Adipocyte (in vitro differentiated cells): ENCODE data around the gene TBX1.

Experiments used
- DNase-seq: peaks from one replicate; pipeline ENCODE4 v3.0.0-alpha.2; 2015; ENCODE audit warnings: low read depth
- H3K27me3 ChIP-seq: replicated peaks from 2 replicates; pipeline ENCODE4 v1.7.0; 2013; ENCODE audit warnings: mild to moderate bottlenecking, low read length, moderate library complexity; ENCODE audit not compliant: control insufficient read depth, insufficient read depth
- H3K36me3 ChIP-seq: 2 replicates; pipeline ENCODE4 v1.7.0; 2013; ENCODE audit warnings: low read length, mild to moderate bottlenecking, moderate library complexity; ENCODE audit not compliant: control insufficient read depth, insufficient read depth, severe bottlenecking
- H3K4me1 ChIP-seq: 2 replicates; pipeline ENCODE4 v1.7.0; 2013; ENCODE audit warnings: mild to moderate bottlenecking, low read length, moderate library complexity; ENCODE audit not compliant: control insufficient read depth, insufficient read depth
- H3K4me3 ChIP-seq: 2 replicates; pipeline ENCODE4 v1.7.0; 2013; ENCODE audit warnings: mild to moderate bottlenecking, low read length, moderate library complexity
- H3K9ac ChIP-seq: 2 replicates; pipeline ENCODE4 v1.7.0; 2013; ENCODE audit warnings: mild to moderate bottlenecking, low read length, moderate library complexity
- H3K9me3 ChIP-seq: 2 replicates; pipeline ENCODE4 v1.7.0; 2013; ENCODE audit warnings: mild to moderate bottlenecking, low read length, moderate library complexity; ENCODE audit not compliant: control insufficient read depth

The TBX1 gene

DNA sequence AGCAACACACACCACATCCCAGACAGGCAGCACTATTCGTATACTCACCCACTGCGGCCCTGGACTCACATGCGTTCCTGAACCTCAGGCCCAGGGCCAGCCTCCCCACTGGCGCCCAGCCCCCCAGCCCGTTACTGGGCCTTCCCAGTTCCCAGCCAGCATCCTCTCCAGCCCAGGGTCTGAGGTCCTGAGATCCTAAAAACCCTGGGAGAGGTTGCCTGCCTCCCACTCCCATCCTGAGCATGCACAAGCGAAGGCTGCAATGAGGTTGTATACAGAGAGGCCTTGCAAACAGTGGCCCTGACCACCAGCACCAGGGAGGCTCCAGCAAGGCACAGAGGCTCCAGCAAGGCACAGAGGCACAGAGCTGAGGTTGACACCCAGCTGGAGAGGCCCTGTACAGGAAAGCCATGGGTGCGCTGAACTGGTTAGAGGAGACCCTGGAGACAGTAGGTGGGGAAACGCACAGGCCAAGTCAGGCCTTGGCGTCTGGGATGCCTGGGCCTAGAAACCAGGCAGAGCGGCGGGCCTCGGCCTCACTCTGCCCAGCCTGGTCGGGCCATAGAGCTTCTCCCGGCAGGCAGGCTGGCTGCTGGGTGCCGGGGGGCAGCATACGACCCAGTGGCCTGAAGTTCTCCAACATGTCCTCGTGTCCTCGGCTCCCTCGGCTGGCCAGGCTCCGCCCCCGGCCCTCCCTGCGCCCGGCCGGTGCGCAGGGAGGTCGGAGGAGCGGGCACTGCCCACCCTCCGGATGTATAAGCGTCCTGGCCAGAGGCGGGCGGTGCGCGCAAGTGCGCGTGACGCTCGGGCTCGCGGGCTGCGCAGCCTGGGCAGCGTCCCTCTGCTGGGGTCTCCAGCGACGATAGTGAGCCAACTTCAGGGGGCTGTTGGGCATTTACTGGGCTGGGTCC lies 2.3 kb upstream of the TBX1 start:
- Histone ChIP-seq H3K4me1 (peaks cover 3% of the 10 kb centered on the region), H3K9me3 (no peaks in the 10 kb centered on the region), H3K27me3 (peaks cover 41% of the 10 kb centered on the region), H3K9ac (no peak overlapping the region), H3K4me3 (no peak overlapping the region), H3K36me3 (no peaks in the 10 kb centered on the region)
- no peak for DNase-seq

DNA sequence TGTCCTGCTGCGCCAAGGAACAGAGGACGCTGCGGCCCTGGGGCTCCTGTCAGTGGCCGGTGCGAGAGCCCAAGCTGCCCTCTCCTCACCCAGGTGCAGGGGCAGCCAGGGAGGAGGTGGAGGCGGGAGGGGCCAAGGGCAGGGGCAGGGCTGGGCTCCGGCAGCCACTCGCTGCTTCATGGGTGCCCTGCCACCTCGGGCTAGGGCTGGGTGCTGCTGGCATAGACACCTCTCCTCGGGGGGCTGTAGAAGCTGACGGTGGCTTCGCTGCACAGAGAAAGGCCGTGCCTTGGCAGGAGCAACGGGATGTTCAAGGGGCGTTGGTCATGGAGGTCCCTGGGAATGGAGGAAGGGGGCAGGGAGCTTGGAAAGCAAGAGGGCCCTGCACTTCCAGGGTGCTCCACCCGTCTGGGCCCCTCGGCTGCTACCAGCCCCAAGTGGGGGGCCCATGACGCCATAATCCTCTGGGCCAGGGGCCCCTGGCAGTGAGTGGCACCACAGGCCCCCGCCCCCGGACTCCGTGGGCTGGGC lies 1.6 kb upstream of the TBX1 start:
- no peak for DNase-seq
- Histone ChIP-seq H3K27me3 (peaks cover 40% of the 10 kb centered on the region), H3K36me3 (no peaks in the 10 kb centered on the region), H3K4me1 (peaks cover 3% of the 10 kb centered on the region), H3K9ac (no peak overlapping the region), H3K9me3 (no peaks in the 10 kb centered on the region), H3K4me3 (no peak overlapping the region)

DNA sequence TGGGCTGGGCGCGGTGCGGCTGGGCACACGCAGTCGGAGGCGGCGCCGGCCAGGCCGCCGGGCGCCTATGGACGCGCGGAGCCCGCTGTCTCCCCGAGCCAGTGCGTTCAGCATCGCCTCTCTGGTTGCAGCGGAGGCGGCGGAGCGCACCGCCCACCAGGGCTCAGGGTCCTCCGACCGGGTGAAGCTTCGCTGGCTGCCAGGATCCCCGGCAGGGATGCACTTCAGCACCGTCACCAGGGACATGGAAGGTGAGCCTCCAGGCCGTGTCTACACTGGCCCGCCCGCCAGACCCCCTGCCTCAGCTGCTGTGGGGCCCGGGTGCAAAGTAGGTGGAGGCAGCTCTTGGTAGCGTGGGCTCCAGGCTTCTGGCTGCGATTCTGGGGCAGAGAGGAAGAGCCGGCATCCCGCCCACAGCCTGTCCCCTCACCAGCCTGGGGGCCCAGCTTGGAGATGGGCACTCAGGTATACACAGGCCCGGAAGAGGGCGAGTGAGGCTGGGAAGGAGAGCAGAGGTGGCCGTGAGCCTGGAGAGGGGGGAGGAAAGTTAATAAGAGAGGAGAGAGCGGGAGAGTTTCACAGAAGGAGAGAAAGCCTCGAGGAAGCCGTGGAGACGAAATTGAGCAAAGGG lies 1.0 kb upstream of the TBX1 start:
- peaks cover 38% of the 10 kb centered on the region for H3K27me3 ChIP-seq

DNA sequence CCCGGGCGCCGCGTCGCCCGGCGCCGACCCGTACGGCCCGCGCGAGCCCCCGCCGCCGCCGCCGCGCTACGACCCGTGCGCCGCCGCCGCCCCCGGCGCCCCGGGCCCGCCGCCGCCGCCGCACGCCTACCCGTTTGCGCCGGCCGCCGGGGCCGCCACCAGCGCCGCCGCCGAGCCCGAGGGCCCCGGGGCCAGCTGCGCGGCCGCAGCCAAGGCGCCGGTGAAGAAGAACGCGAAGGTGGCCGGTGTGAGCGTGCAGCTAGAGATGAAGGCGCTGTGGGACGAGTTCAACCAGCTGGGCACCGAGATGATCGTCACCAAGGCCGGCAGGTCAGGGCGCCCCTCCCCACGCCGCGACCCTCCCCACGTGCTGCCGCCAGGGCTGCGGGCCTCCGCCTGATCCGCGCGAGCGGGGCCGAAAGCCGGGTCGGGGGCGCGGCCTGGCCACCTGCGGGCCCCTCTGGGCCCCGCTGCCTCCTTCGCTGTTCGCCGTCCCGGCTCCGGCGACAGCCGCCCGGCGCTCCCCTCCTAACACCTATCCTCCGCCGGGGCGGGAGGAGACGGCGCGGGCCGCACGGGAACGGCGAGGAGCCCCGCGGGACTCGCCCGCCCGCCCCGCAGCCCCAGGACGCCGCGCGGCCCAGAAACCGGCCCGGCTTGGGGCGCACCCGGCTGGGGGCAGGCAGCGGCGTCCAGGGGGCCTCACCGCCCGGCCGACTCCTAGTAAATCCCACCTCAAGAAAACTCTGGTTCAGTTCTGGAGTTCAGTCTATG lies 560 bp downstream of the TBX1 start:
- Histone ChIP-seq H3K9ac (peak overlapping the region; percentile 45), H3K4me3 (peak overlapping the region; percentile 47)
- DNase-seq = peak; percentile 50

More for the DNA sequence above, 1.0 kb upstream of the TBX1 start:
- Histone ChIP-seq H3K4me3 (no peak overlapping the region), H3K9me3 (no peaks in the 10 kb centered on the region), H3K9ac (no peak overlapping the region), H3K36me3 (no peaks in the 10 kb centered on the region), H3K4me1 (peaks cover 3% of the 10 kb centered on the region)
- DNase-seq = no peak

DNA sequence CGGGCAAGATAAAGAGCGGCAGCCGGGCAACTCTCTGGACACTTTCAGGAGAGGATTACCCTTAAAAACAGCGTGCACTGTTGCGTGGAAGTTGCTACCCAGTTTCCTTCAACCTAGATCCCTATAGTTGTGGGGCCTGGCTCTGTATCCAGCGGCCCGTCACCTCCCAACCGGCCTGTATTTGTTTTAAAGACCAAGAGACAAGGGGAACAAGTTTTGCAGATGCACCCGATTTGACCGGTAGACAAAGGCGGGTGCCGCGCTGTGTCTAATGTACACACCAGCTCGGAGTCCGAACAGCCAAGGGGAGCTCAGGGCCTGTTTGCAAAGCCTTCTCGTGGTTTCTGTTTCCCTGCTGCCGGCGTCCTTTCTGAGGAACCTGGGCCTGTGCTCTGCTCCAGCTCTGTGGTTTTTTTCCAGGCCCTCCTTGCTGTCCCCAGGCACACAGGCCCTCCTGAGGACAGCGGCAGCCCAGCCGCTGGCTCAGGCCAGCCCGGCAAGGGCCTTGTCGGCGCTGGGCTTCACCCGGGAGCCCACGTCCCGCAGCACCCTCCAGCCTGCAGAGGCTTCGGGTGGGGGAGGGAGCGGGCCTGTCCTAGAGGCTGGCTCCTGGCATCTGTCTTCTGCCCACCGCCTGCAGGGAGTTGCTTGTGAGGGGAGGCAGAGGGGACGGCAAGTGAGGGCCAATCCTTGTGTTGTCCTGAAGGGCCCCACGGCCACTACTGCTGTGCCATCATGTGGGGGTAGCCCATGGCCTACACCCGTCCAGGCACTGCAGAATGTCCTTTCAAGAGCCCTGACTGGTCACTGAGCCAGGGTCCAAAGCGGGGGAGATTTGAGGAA lies 1.4 kb downstream of the TBX1 start:
- Histone ChIP-seq H3K9ac (peak overlapping the region; percentile 45), H3K36me3 (no peaks in the 10 kb centered on the region), H3K9me3 (no peaks in the 10 kb centered on the region), H3K4me1 (peaks cover 3% of the 10 kb centered on the region), H3K27me3 (peaks cover 27% of the 10 kb centered on the region), H3K4me3 (peak overlapping the region; percentile 47)
- no peak for DNase-seq

More for the DNA sequence above, 560 bp downstream of the TBX1 start:
- Histone ChIP-seq H3K27me3 (peaks cover 31% of the 10 kb centered on the region), H3K4me1 (peaks cover 3% of the 10 kb centered on the region), H3K36me3 (no peaks in the 10 kb centered on the region), H3K9me3 (no peaks in the 10 kb centered on the region)

DNA sequence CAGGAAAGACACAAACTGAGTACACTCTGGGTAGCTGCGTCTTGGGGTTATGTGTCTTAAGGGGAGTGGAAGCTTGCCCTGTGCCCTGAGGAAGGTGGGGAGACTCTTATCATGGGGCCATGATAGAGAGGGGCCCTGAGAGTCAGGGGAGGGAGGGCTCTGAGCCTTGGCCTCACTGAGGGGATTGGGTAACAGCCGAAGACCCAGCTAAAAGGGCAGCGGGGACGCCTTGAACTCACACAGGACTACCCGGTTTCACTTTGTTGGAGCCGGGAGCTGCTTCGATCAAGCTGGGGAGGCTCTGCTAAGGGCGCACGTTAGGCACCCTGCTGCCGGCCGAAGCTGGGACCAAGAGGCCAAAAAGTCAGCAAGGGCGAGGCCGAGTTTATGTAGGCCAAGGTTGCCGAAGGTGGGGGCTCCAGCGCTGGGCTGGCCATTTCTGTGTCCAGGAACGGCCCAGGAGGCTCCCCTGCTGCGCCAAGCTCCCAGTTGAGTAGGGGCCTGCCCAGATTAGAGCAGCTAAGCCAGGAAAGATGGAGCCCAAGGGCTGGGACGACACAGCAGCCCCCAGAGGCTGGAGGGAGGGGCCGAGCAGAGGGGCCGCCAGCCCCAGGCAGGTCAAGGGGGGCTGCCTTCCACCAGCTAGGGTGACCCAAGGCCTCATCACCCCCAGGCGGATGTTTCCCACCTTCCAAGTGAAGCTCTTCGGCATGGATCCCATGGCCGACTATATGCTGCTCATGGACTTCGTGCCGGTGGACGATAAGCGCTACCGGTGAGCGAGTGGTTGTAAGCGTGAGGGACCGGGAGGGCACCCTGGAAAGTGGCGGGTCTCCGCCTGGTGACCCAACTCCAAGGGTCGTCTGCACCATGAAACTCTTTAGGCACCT lies 2.2 kb downstream of the TBX1 start:
- Histone ChIP-seq H3K27me3 (peaks cover 31% of the 10 kb centered on the region), H3K4me1 (peaks cover 3% of the 10 kb centered on the region), H3K9me3 (no peaks in the 10 kb centered on the region), H3K9ac (no peak overlapping the region), H3K36me3 (no peaks in the 10 kb centered on the region), H3K4me3 (peak overlapping the region; percentile 47)
- DNase-seq = no peak

DNA sequence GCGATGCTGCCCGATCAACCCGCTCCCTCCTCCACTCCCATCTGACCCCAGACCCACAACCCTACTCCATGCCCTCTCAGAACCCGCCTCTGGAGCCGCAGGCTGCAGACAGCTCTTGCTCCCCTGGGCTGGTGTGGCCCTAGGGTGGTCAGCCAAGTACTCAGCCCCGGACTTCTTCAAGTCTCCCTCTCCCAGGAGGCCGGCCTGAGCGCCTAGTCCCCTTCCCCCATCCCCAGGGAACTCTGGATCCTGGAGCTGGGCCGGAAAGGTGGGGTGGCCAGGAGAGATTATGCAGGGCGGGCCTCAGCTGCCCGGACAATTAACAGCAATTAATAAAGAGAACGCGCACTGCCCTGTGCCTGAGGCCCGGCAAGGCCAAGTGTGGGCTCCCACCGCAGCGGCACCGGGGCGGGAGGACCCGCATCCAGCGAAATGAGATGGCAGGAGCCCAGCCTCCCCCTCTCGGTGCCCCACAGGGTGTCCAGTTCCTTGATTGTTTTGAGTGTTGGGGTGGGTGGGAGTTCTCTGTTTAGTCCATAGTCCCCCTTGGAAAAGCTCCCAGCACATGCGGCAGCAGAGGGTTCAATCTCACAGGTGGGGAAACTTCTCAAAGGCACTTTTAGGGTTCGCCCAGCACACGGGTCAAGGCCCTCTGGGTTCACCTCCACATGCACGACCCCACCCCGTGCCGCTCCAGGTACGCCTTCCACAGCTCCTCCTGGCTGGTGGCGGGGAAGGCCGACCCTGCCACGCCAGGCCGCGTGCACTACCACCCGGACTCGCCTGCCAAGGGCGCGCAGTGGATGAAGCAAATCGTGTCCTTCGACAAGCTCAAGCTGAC lies 3.1 kb downstream of the TBX1 start:
- peaks cover 3% of the 10 kb centered on the region for H3K4me1 ChIP-seq
- no peak overlapping the region for H3K9ac ChIP-seq
- no peaks in the 10 kb centered on the region for H3K9me3 ChIP-seq
- peaks cover 40% of the 10 kb centered on the region for H3K27me3 ChIP-seq
- no peak overlapping the region for H3K4me3 ChIP-seq
- no peak for DNase-seq
- H3K36me3 ChIP-seq = no peaks in the 10 kb centered on the region

DNA sequence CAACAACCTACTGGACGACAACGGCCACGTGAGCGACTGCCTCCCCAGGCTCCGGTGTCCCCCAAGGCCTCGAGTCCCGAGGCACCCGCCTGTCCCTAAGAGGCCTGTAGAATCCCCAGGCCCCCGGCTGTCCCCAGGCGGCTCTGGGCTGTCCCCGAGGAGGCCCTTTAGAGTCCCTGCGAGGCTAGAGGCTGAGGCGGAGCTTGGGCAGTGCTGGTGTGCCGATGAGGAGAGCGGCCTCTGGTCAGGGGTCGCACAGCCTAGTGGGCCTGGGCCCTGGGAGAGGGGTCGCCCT lies 3.7 kb downstream of the TBX1 start:
- DNase-seq = no peak
- Histone ChIP-seq H3K4me3 (no peak overlapping the region), H3K9ac (no peak overlapping the region), H3K36me3 (no peaks in the 10 kb centered on the region), H3K4me1 (peaks cover 3% of the 10 kb centered on the region), H3K27me3 (peaks cover 45% of the 10 kb centered on the region), H3K9me3 (no peaks in the 10 kb centered on the region)

DNA sequence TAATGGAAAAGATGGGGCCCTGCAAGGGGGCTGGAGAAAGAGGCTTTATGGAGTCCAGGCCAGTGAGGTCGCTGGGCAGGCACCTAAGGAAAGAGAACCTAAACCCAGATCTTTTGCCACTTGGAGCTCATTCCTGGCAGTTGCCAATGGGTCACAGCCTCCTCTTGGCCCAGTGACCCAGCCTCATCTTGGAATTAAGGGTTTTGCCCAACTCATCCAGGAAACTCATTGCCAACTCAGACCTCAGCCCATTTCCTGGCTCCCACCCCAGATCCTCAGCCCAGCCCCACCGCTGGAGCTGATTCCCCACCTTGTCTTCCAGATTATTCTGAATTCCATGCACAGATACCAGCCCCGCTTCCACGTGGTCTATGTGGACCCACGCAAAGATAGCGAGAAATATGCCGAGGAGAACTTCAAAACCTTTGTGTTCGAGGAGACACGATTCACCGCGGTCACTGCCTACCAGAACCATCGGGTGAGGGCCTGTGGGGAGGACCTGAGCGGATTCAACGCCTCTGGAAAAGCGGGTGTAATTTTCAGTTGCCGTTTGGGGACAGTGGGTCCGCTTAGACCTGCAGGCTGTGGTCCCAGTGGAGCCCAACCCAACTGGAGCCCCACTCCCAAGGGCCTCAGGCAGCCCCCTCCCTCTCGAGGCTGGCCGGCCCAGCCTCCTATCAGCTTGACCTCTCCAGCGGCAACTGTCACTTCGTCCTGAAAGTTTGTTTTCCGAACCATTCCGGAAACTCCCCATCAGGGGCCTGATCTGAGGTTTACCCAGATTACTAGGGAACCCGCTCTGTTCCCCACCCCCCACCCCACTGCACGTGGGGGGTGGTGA lies 4.3 kb downstream of the TBX1 start:
- Histone ChIP-seq H3K4me1 (peaks cover under 1% of the 10 kb centered on the region), H3K36me3 (no peaks in the 10 kb centered on the region), H3K4me3 (no peak overlapping the region), H3K9ac (no peak overlapping the region), H3K27me3 (peaks cover 45% of the 10 kb centered on the region), H3K9me3 (no peaks in the 10 kb centered on the region)
- DNase-seq = no peak
